Neural progenitor cell (in vitro differentiated cells): Measurements from ENCODE around the gene DPH1. TPM values are rescaled to one million over a fixed set of nuclear protein-coding genes. Genes with fewer than 3 reads are reported as not detected.
A peak's percentile ranks its signal among the peaks of the same experiment; 100 is the strongest.

Experiments
- DNase-seq: peaks from one replicate; pipeline ENCODE4 v3.0.0-alpha.2; 2016; ENCODE audit warnings: low spot score
- H2AFZ ChIP-seq: fragments of 200-600 bp; sonication (generic); replicated peaks from 2 replicates; pipeline ENCODE4 v1.6.1; 2016; ENCODE audit warnings: antibody characterized with exemption
- H3F3A ChIP-seq: fragments of 200-600 bp; sonication (generic); 2 replicates; pipeline ENCODE4 v1.6.1; 2016; ENCODE audit warnings: antibody characterized with exemption, low read depth
- H3K27ac ChIP-seq: fragments of 200-600 bp; sonication (generic); 2 replicates; pipeline ENCODE4 v1.5.1; 2016; ENCODE audit warnings: mild to moderate bottlenecking
- H3K27me3 ChIP-seq: fragments of 200-600 bp; sonication (generic); 2 replicates; pipeline ENCODE4 v1.6.1; 2016; ENCODE audit warnings: mild to moderate bottlenecking, moderate library complexity
- H3K36me3 ChIP-seq: fragments of 200-600 bp; sonication (generic); 2 replicates; pipeline ENCODE4 v1.5.1; 2016
- H3K4me1 ChIP-seq: fragments of 200-600 bp; sonication (generic); 2 replicates; pipeline ENCODE4 v1.6.1; 2016; ENCODE audit warnings: mixed run types
- H3K4me2 ChIP-seq: fragments of 200-600 bp; sonication (generic); 2 replicates; pipeline ENCODE4 v1.6.1; 2016
- H3K4me3 ChIP-seq: fragments of 200-600 bp; sonication (generic); 2 replicates; pipeline ENCODE4 v1.5.1; 2016
- H3K79me2 ChIP-seq: fragments of 200-600 bp; sonication (generic); 2 replicates; pipeline ENCODE4 v1.6.1; 2016; ENCODE audit warnings: low read depth
- H3K9ac ChIP-seq: fragments of 200-600 bp; sonication (generic); 2 replicates; pipeline ENCODE4 v1.6.1; 2016
- H3K9me3 ChIP-seq: fragments of 200-600 bp; sonication (generic); 2 replicates; pipeline ENCODE4 v1.5.1; 2016; ENCODE audit warnings: low read depth
- H4K20me1 ChIP-seq: fragments of 200-600 bp; sonication (generic); 2 replicates; pipeline ENCODE4 v1.6.1; 2016; ENCODE audit warnings: low read depth
- H3K27ac Mint-ChIP-seq: 3 replicates; pipeline ENCODE4 v1.8.0; 2021; ENCODE audit warnings: mixed read lengths
- H3K27me3 Mint-ChIP-seq: 2 replicates; pipeline ENCODE4 v1.8.0; 2022; ENCODE audit warnings: low read depth, mild to moderate bottlenecking, inconsistent platforms, moderate library complexity, mixed read lengths; ENCODE audit not compliant: insufficient read depth
- H3K36me3 Mint-ChIP-seq: 3 replicates; pipeline ENCODE4 v1.8.0; 2021; ENCODE audit warnings: mixed read lengths
- H3K4me1 Mint-ChIP-seq: 3 replicates; pipeline ENCODE4 v1.8.0; 2021; ENCODE audit warnings: mixed read lengths
- H3K4me3 Mint-ChIP-seq: 3 replicates; pipeline ENCODE4 v1.8.0; 2021; ENCODE audit warnings: mild to moderate bottlenecking, moderate library complexity, mixed read lengths
- H3K9me3 Mint-ChIP-seq: 3 replicates; pipeline ENCODE4 v1.8.0; 2020; ENCODE audit warnings: mixed read lengths
- EZH2 ChIP-seq: fragments of 200-600 bp; sonication (generic); IDR thresholded peaks from 2 replicates; pipeline ENCODE4 v1.6.1; 2017; ENCODE audit warnings: antibody characterized with exemption, mild to moderate bottlenecking, moderate library complexity
- EZH2phosphoT487 ChIP-seq: fragments of 200-600 bp; sonication (generic); IDR thresholded peaks from 2 replicates; pipeline ENCODE4 v1.6.1; 2017; ENCODE audit warnings: antibody characterized with exemption
- total RNA-seq: library from RNA; depleted of rRNA; stranded (reverse); fragments of >200 nt; gene quantifications from 2 replicates; pipeline ENCODE4 v1.2.3, GENCODE V29; 2015; ENCODE audit warnings: low replicate concordance
- TF ChIP-seq, protein P1 (sequence below): fragments of 200-600 bp; sonication (generic); IDR thresholded peaks from 2 replicates; pipeline ENCODE4 v1.5.1; 2017; ENCODE audit warnings: antibody characterized with exemption, mild to moderate bottlenecking

DPH1 gene
- total RNA-seq, 1 donor from 2014 or later = 21.1 TPM

DNA sequence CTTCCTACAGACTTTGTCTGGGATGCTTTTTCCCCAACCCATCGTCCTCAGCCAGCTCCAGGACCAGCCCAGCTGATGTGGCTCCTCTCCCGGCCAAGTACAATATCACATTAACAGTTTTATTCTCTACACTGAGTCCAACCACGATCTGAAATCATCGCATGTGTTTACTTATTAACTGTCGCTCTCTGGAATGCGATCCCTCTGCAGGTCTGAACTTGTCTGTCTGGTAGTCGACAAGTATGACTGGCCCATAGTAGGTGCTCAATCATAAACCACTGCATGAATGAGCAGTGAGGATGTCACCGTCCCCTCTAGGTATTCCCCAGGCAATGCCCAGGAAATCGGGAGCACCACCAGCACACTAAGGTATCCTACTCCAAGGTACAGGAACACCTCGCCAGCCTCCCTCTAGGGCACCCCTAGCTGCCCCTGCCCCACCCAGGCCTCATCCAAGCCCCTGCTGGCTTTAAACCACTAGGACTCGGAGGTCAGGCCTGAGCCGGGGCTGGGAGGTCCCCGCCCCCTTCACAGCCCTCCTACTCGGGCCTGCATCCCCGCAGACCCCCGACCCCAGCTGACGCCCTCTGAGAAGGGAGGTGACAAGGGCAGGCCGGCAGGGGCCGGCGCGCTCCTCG is 32.5 kb upstream of the DPH1 start:
- Mint-ChIP-seq H3K36me3 (no peaks in the 10 kb centered on the region), H3K27ac (peak overlapping the region; percentile 57), H3K4me3 (peak overlapping the region; percentile 59), H3K4me1 (peaks cover 50% of the 10 kb centered on the region), H3K9me3 (no peaks in the 10 kb centered on the region), H3K27me3 (peaks cover 10% of the 10 kb centered on the region)
- TF ChIP-seq EZH2phosphoT487 (no peak), EZH2 (no peak)
- TF ChIP-seq, protein P1, sequence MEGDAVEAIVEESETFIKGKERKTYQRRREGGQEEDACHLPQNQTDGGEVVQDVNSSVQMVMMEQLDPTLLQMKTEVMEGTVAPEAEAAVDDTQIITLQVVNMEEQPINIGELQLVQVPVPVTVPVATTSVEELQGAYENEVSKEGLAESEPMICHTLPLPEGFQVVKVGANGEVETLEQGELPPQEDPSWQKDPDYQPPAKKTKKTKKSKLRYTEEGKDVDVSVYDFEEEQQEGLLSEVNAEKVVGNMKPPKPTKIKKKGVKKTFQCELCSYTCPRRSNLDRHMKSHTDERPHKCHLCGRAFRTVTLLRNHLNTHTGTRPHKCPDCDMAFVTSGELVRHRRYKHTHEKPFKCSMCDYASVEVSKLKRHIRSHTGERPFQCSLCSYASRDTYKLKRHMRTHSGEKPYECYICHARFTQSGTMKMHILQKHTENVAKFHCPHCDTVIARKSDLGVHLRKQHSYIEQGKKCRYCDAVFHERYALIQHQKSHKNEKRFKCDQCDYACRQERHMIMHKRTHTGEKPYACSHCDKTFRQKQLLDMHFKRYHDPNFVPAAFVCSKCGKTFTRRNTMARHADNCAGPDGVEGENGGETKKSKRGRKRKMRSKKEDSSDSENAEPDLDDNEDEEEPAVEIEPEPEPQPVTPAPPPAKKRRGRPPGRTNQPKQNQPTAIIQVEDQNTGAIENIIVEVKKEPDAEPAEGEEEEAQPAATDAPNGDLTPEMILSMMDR = no peak
- H3K4me2 ChIP-seq = peak overlapping the region; percentile 91
- peak overlapping the region; percentile 62 for H3K4me3 ChIP-seq
- DNase-seq = peak; percentile 76
- no peak overlapping the region for H2AFZ ChIP-seq
- no peak overlapping the region for H3K9ac ChIP-seq
- peaks cover 7% of the 10 kb centered on the region for H4K20me1 ChIP-seq
- peaks cover 41% of the 10 kb centered on the region for H3F3A ChIP-seq
- no peaks in the 10 kb centered on the region for H3K9me3 ChIP-seq
- no peaks in the 10 kb centered on the region for H3K36me3 ChIP-seq
- H3K79me2 ChIP-seq = no peaks in the 10 kb centered on the region
- H3K4me1 ChIP-seq = peaks cover 47% of the 10 kb centered on the region
- H3K27ac ChIP-seq = no peak overlapping the region
- H3K27me3 ChIP-seq = peaks cover 28% of the 10 kb centered on the region

DNA sequence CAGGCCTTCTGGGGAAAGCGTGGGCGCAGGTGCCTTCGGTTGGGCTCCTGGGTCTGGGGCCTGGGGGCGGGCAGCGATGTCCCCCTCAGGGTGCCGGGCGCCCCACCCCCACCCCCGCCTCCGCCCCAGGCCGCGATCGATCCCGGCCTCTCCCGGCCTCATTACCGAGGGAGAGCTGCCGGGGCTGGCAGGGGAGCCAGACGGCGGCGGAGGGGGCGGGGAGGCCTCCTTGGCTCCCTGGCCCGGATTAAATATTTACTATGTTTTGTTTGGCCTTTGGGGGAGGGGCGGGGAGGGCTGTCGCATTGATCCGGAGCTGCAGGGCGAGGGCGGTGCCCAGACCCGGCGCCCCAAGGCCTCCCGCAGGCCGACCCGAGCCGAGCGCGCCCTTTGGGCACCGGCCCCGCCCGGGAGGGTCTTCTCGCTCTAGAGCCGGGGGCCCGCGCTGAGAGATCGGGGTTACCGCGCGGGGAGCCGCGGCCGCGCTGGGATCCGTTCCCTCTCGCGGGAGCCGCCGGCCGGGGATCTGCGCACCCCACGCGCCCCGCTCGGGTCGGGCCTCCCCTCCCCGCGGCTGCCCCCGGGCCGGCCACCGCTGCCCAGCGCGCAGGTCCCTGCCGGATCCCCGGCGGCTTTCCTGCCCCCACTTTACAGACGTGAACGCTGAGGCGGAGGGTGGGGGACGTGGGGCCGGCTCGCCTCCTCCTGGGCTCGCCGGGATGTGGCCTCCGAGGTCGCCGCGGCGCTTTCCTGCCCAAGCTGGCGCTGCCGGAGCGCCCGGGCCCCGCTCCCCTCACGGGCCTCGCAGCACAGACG is 31.8 kb upstream of the DPH1 start:
- peak overlapping the region; percentile 62 for H3K4me3 ChIP-seq
- peaks cover 10% of the 10 kb centered on the region for H3K27me3 Mint-ChIP-seq
- peaks cover 46% of the 10 kb centered on the region for H3F3A ChIP-seq
- H3K36me3 Mint-ChIP-seq = no peaks in the 10 kb centered on the region
- no peaks in the 10 kb centered on the region for H3K36me3 ChIP-seq
- TF ChIP-seq EZH2phosphoT487 (no peak), EZH2 (peak; percentile 42)
- TF ChIP-seq, protein P1 = no peak
- no peak overlapping the region for H3K27ac ChIP-seq
- H3K27ac Mint-ChIP-seq = no peak overlapping the region
- H4K20me1 ChIP-seq = peaks cover 7% of the 10 kb centered on the region
- peaks cover 52% of the 10 kb centered on the region for H3K4me1 Mint-ChIP-seq
- H3K9ac ChIP-seq = no peak overlapping the region
- H3K27me3 ChIP-seq = peaks cover 28% of the 10 kb centered on the region
- peak overlapping the region; percentile 59 for H3K4me3 Mint-ChIP-seq
- DNase-seq = peak; percentile 78
- H3K9me3 Mint-ChIP-seq = no peaks in the 10 kb centered on the region
- H3K79me2 ChIP-seq = no peaks in the 10 kb centered on the region
- H3K9me3 ChIP-seq = no peaks in the 10 kb centered on the region
- H3K4me2 ChIP-seq = peak overlapping the region; percentile 91
- peaks cover 54% of the 10 kb centered on the region for H3K4me1 ChIP-seq
- no peak overlapping the region for H2AFZ ChIP-seq

DNA sequence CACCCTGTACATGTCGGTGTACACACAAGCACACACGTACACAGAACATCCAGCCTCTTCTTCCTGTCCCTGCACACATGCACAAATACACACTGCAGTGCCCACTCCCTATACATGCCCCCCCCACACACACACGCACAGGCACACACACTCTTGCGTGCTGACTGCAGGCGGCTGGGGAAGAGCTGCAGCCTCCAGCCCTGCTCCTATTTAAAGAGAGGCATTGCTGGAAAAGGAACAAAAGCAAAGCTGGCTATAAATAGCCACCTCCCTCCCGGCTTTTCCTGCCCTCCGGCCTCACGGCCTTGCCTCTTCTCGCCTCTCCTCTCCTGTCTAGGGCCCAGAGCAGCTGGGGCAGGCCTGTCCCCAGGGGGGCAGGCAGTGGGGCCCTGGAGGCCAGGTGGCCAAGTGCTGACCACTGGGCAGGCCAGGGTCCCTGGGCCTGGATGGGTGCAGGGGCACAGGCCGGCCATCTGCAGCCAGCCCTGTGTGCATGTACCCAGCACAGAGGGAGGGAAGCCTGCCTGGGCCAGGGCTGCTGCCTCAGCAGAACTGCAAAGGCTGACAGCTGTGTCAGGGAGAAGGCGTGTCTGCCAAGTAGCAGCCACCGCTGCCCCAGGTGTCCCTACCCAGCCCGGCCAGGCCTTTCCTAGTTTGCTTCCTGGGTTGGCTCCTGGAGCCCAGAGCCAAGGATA is 30.2 kb upstream of the DPH1 start:
- Histone ChIP-seq H3K27ac (peak overlapping the region; percentile 76), H3K4me3 (peak overlapping the region; percentile 8), H3K36me3 (no peaks in the 10 kb centered on the region), H3K9ac (no peak overlapping the region), H3K79me2 (no peaks in the 10 kb centered on the region), H2AFZ (no peak overlapping the region), H4K20me1 (peaks cover 7% of the 10 kb centered on the region), H3K9me3 (no peaks in the 10 kb centered on the region), H3K27me3 (peaks cover 21% of the 10 kb centered on the region), H3K4me1 (peaks cover 55% of the 10 kb centered on the region), H3F3A (peaks cover 47% of the 10 kb centered on the region), H3K4me2 (peak overlapping the region; percentile 45)
- Mint-ChIP-seq H3K9me3 (no peaks in the 10 kb centered on the region), H3K27me3 (peaks cover 10% of the 10 kb centered on the region), H3K4me3 (peak overlapping the region; percentile 79), H3K36me3 (no peaks in the 10 kb centered on the region), H3K4me1 (peaks cover 57% of the 10 kb centered on the region), H3K27ac (peak overlapping the region; percentile 99)
- peak; percentile 79 for DNase-seq
- TF ChIP-seq EZH2phosphoT487 (no peak), EZH2 (no peak)
- TF ChIP-seq, protein P1 = no peak
